Measurements from ENCODE around the gene PTMA. TPM values are rescaled to one million over a fixed set of nuclear protein-coding genes. Genes with fewer than 3 reads are reported as not detected.

The PTMA gene
- total RNA-seq, 2 experiments from 2014 or later: 1,300 to 1,326 TPM

- Mint-ChIP-seq H3K27me3 (no peaks in the 10 kb centered on the region), H3K4me3 (no peak overlapping the region), H3K27ac (no peak overlapping the region), H3K36me3 (ENCODE audit: low read depth) (no peaks in the 10 kb centered on the region), H3K4me1 (peaks cover 1% of the 10 kb centered on the region), H3K9me3 (no peaks in the 10 kb centered on the region)
- POLR2A ChIA-PET: interaction anchor here (1.0 kb wide), 1 partner anchor 26 kb away, joined by 3 read pairs; no protein-coding TSS in a partner anchor
- CTCF ChIA-PET: interaction anchor here (1.0 to 9.4 kb wide), 6 partner anchors 9 to 26 kb away, joined by 3 to 55 read pairs (median 6); no protein-coding TSS in a partner anchor
- no peak for DNase-seq
Observed at GRCh38 chr2:231687961-231688360, 20.4 kb upstream of the PTMA start.

- ChIA-PET POLR2A (interaction anchor here (1.0 kb wide), 1 partner anchor 26 kb away, joined by 3 read pairs; no protein-coding TSS in a partner anchor), CTCF (interaction anchor here (1.4 to 9.4 kb wide), 3 partner anchors 11 to 25 kb away, joined by 4 to 55 read pairs (median 22); no protein-coding TSS in a partner anchor)
- Mint-ChIP-seq H3K9me3 (no peaks in the 10 kb centered on the region), H3K36me3 (ENCODE audit: low read depth) (no peaks in the 10 kb centered on the region), H3K27ac (no peak overlapping the region), H3K4me3 (no peak overlapping the region), H3K4me1 (peaks cover 1% of the 10 kb centered on the region), H3K27me3 (no peaks in the 10 kb centered on the region)
- DNase-seq: no peak
Observed at GRCh38 chr2:231688719-231689118, 19.6 kb upstream of the PTMA start.

DNA sequence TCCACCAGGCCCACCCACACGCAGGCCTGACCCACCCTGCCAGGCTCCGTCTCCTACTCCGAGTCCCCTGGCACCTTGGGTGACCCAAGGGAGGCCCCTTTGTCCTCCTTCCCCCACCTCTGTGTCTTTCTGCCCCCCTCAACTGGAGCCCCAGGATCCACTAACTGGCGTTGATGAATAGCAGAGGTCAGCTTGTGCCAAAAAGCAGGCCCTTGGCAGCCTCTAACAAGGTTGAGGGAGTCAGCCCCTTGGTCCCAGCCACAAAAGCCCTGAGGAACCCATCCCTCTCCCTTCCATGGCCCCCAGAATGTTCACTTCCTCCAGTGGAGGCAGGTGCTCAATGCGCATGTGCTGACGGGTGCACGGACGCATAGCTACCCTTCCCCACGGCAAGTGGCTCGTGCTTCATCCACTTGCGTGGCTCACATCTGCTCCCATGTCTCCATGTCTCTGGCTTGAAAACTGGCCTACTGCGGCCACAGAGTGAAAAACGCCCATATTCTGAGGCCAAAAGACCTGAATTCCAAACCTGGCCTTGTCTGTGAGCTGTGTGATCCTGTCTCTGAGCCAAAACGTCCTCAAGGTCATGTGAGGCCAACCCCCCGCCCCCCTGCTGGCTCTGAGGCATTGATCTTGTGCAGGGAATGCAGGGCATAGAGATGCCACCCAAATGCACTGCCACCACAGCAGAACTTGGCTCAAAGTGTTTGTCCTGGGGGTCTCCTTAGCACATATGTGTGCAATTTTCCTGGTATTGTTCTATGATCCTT is 19.0 kb upstream of the PTMA start:
- CTCF ChIA-PET: interaction anchor here (3.2 to 9.4 kb wide), 2 partner anchors 12 to 24 kb away, joined by 22 to 55 read pairs; no protein-coding TSS in a partner anchor

DNA sequence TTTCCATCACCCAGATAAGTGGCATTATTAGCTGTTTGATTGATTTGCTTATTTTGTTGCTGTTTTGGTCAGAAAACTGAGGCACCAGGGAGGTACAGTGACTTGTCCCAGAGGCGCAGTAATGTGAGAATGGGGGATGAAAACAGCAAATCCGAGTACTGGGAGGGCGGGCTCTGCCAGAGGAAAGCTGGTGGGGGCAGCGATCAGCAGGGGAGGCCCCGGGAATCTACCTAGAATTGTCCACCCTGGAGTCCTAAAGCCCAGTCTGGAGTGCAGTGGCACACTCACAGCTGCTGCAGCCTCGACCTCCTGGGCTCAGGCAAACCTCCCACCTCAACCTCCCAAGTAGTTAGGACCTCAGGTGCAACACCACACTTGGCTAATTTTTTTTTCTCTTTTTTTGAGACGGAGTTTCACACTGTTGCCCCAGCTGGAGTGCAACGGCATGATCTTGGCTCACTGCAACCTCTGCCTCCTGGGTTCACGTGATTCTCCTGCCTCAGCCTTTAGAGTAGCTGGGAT is 17.0 kb upstream of the PTMA start:
- no peaks in the 10 kb centered on the region for H3K27me3 Mint-ChIP-seq
- no peak for DNase-seq
- no peaks in the 10 kb centered on the region for H3K9me3 Mint-ChIP-seq
- ChIA-PET POLR2A (interaction anchor here (0.8 to 4.6 kb wide), 3 partner anchors 15 to 23 kb away, joined by 3 to 15 read pairs (median 5); partner anchors contain the start of gene PTMA), CTCF (interaction anchor here (1.4 to 9.4 kb wide), 4 partner anchors 14 to 22 kb away, joined by 4 to 55 read pairs (median 16); no protein-coding TSS in a partner anchor)
- no peak overlapping the region for H3K27ac Mint-ChIP-seq
- H3K36me3 Mint-ChIP-seq (ENCODE audit: low read depth): no peaks in the 10 kb centered on the region
- no peak overlapping the region for H3K4me3 Mint-ChIP-seq
- H3K4me1 Mint-ChIP-seq: peaks cover 1% of the 10 kb centered on the region

More for the DNA sequence above, 19.0 kb upstream of the PTMA start:
- POLR2A ChIA-PET: interaction anchor here (1.0 to 1.1 kb wide), 2 partner anchors 19 to 28 kb away, joined by 3 read pairs; partner anchors contain the start of gene PTMA
- Mint-ChIP-seq H3K4me1 (peaks cover 1% of the 10 kb centered on the region), H3K27me3 (no peaks in the 10 kb centered on the region), H3K4me3 (no peak overlapping the region), H3K36me3 (ENCODE audit: low read depth) (no peaks in the 10 kb centered on the region), H3K27ac (no peak overlapping the region), H3K9me3 (no peaks in the 10 kb centered on the region)
- no peak for DNase-seq

GRCh38 chr2:231692847-231693246 is 15.5 kb upstream of the PTMA start:
- H3K4me3 Mint-ChIP-seq: no peak overlapping the region
- no peaks in the 10 kb centered on the region for H3K27me3 Mint-ChIP-seq
- H3K27ac Mint-ChIP-seq: no peak overlapping the region
- peaks cover under 1% of the 10 kb centered on the region for H3K4me1 Mint-ChIP-seq
- DNase-seq: no peak
- no peaks in the 10 kb centered on the region for H3K36me3 Mint-ChIP-seq (ENCODE audit: low read depth)
- ChIA-PET POLR2A (interaction anchor here (1.0 to 4.6 kb wide), 2 partner anchors 16 to 159 kb away, joined by 3 to 15 read pairs; partner anchors contain the start of gene PTMA), CTCF (interaction anchor here (3.3 kb wide), 1 partner anchor 16 kb away, joined by 23 read pairs; no protein-coding TSS in a partner anchor)
- no peaks in the 10 kb centered on the region for H3K9me3 Mint-ChIP-seq

GRCh38 chr2:231693956-231694355 is 14.4 kb upstream of the PTMA start:
- POLR2A ChIA-PET: interaction anchor here (0.9 to 4.6 kb wide), 4 partner anchors 15 to 160 kb away, joined by 3 to 15 read pairs (median 4); partner anchors contain the start of gene PTMA
- Mint-ChIP-seq H3K4me3 (no peak overlapping the region), H3K36me3 (ENCODE audit: low read depth) (no peaks in the 10 kb centered on the region), H3K27ac (no peak overlapping the region), H3K4me1 (no peaks in the 10 kb centered on the region), H3K27me3 (no peaks in the 10 kb centered on the region), H3K9me3 (no peaks in the 10 kb centered on the region)
- no peak for DNase-seq
- CTCF ChIA-PET: interaction anchor here (0.9 to 3.3 kb wide), 2 partner anchors 17 to 21 kb away, joined by 3 to 23 read pairs; no protein-coding TSS in a partner anchor

DNA sequence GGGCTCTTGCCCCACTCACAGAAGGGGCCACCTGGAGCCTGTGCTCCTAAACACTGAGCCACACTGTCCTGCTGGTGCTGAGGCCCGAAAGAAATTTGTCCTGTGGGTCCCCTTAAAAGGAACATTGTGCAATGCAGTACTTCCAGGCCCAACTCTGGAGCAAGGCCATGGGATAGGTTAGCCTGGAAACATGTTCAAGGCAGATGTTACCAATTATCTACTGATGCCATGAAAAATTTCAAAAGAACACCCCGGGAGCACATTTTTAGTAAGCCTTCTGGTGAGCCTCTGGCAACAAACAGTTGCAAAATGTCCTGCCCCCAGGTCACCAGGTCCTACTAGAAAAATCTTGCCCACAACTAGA is 12.3 kb upstream of the PTMA start:
- Mint-ChIP-seq H3K27me3 (no peaks in the 10 kb centered on the region), H3K27ac (no peak overlapping the region), H3K4me3 (no peak overlapping the region), H3K4me1 (no peaks in the 10 kb centered on the region), H3K36me3 (ENCODE audit: low read depth) (no peaks in the 10 kb centered on the region), H3K9me3 (no peaks in the 10 kb centered on the region)
- CTCF ChIA-PET: interaction anchor here (1.6 to 3.3 kb wide), 3 partner anchors 9 to 19 kb away, joined by 5 to 23 read pairs (median 6); no protein-coding TSS in a partner anchor
- POLR2A ChIA-PET: interaction anchor here (1.7 to 2.4 kb wide), 2 partner anchors 10 to 12 kb away, joined by 11 read pairs; partner anchors contain the start of gene PTMA
- no peak for DNase-seq

DNA sequence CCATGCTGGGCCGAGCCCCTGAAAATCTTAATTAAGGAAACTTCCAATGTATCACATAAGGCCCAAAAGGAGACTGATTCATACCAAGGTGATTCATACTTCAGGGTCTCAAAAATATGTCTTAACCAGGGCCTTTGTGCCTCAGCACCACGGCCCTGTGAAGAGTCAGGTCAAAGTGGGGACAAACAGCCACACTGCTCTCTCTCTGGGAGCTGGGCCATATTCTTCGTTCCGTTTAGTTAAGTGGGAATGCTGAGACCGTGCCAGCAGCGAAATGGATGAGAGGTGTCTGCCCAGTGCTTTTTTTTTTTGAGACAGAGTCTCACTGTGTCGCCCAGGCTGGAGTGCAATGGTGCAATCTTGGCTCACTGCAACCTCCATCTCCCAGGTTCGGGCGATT is 9.3 kb upstream of the PTMA start:
- Mint-ChIP-seq H3K4me1 (peaks cover under 1% of the 10 kb centered on the region), H3K27me3 (no peaks in the 10 kb centered on the region), H3K4me3 (no peak overlapping the region), H3K9me3 (no peaks in the 10 kb centered on the region), H3K36me3 (ENCODE audit: low read depth) (no peaks in the 10 kb centered on the region), H3K27ac (no peak overlapping the region)
- POLR2A ChIA-PET: interaction anchor here (1.3 kb wide), 2 partner anchors 9 to 85 kb away, joined by 4 read pairs; partner anchors contain the start of gene PTMA
- CTCF ChIA-PET: interaction anchor here (0.8 to 12.1 kb wide), 3 partner anchors 16 to 98 kb away, joined by 4 to 125 read pairs (median 73); no protein-coding TSS in a partner anchor
- no peak for DNase-seq

GRCh38 chr2:231701456-231702373 is 6.6 kb upstream of the PTMA start:
- ChIA-PET CTCF (interaction anchor here (2.5 to 12.1 kb wide), 3 partner anchors 13 to 89 kb away, joined by 10 to 125 read pairs (median 73); no protein-coding TSS in a partner anchor), POLR2A (interaction anchor here (2.1 kb wide), 1 partner anchor 13 kb away, joined by 8 read pairs; no protein-coding TSS in a partner anchor)
- no peak overlapping the region for H3K27ac Mint-ChIP-seq
- no peak overlapping the region for H3K4me3 Mint-ChIP-seq
- no peaks in the 10 kb centered on the region for H3K27me3 Mint-ChIP-seq
- peaks cover 14% of the 10 kb centered on the region for H3K4me1 Mint-ChIP-seq
- H3K9me3 Mint-ChIP-seq: no peaks in the 10 kb centered on the region
- H3K36me3 Mint-ChIP-seq (ENCODE audit: low read depth): peaks cover 6% of the 10 kb centered on the region
- no peak for DNase-seq

- POLR2A ChIA-PET: interaction anchor here (1.2 to 2.1 kb wide), 2 partner anchors 9 to 11 kb away, joined by 6 to 8 read pairs; no protein-coding TSS in a partner anchor
- H3K4me1 Mint-ChIP-seq: peaks cover 14% of the 10 kb centered on the region
- no peak overlapping the region for H3K27ac Mint-ChIP-seq
- H3K4me3 Mint-ChIP-seq: no peak overlapping the region
- CTCF ChIA-PET: interaction anchor here (1.2 to 12.1 kb wide), 5 partner anchors 9 to 221 kb away, joined by 3 to 125 read pairs (median 10); no protein-coding TSS in a partner anchor
- H3K36me3 Mint-ChIP-seq (ENCODE audit: low read depth): peaks cover 19% of the 10 kb centered on the region
- no peaks in the 10 kb centered on the region for H3K27me3 Mint-ChIP-seq
- DNase-seq: no peak
- H3K9me3 Mint-ChIP-seq: no peaks in the 10 kb centered on the region
Observed at GRCh38 chr2:231704017-231704416, 4.3 kb upstream of the PTMA start.

- Mint-ChIP-seq H3K4me1 (peaks cover 20% of the 10 kb centered on the region), H3K36me3 (ENCODE audit: low read depth) (peaks cover 39% of the 10 kb centered on the region), H3K9me3 (no peaks in the 10 kb centered on the region), H3K27ac (peak overlapping the region; percentile 100), H3K27me3 (no peaks in the 10 kb centered on the region), H3K4me3 (peak overlapping the region; percentile 91)
- DNase-seq: peak; percentile 97
- POLR2A ChIA-PET: interaction anchor here (0.5 to 6.3 kb wide), 20 partner anchors 8 to 821 kb away, joined by 3 to 141 read pairs (median 4); partner anchors contain the start of genes COPS7B, NCL and PDE6D
- CTCF ChIA-PET: interaction anchor here (0.7 to 12.1 kb wide), 22 partner anchors 8 to 243 kb away, joined by 3 to 125 read pairs (median 5); partner anchors contain the start of genes COPS7B, NCL and PDE6D
Observed at GRCh38 chr2:231706731-231707624, 1.3 kb upstream of the PTMA start.

All from activated CD4-positive, alpha-beta memory T cell treated with anti-CD3 and anti-CD28 coated beads, Interleukin-2, amount 10 ng/mL, durations not matched to agents 7 days and 5 days (primary cell).